GM21717 (cell line): ENCODE measurements around the gene LRRC1.

Experiments used
- ATAC-seq: cut with Tn5 transposase; IDR thresholded peaks from one replicate; pipeline ENCODE4 v1.9.1; 2021; ENCODE audit warnings: mild to moderate bottlenecking, moderate library complexity; ENCODE audit not compliant: unreplicated experiment

LRRC1 gene

GRCh38 chr6:53877151-53877550, 82.3 kb downstream of the LRRC1 start:
- ATAC-seq = no peak

DNA sequence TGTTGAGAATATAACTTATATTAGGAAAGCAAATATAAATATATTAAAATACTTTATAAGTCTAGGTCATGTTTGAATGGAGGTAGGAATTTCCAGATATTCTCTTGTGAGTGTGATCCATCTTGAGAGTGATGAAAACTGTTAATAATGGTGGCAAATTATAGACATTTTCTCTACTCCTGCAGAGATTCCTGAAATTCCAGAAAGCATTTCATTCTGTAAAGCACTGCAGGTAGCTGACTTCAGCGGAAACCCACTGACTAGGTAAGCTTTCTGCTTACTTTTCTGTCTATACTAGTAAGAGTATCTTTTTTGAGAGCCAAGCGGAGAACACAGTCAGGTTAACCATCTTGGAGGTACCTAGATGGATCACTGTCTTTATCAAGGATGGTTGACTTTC, 84.0 kb downstream of the LRRC1 start:
- ATAC-seq = no peak

GRCh38 chr6:53879608-53880007, 84.8 kb downstream of the LRRC1 start:
- ATAC-seq = no peak

GRCh38 chr6:53887316-53887715, 92.5 kb downstream of the LRRC1 start:
- ATAC-seq = no peak

DNA sequence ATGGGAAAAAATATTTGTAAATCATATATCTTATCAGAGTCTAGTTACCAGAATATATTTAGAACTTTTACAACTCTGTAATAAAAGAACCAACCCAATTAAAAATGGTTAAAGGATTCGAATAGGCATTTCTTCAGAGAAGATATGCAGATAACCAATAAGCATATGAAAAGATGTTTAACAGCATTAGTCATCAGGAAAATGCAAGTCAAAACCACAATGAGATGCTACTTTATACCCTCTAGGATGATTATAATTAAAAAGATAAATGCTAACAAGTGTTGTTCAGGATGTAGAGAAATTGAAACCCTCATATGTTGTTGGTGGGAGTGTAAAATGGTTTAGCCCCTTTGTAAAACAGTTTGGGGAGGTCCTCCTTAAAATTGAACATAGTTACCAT, 94.1 kb downstream of the LRRC1 start:
- ATAC-seq = no peak

DNA sequence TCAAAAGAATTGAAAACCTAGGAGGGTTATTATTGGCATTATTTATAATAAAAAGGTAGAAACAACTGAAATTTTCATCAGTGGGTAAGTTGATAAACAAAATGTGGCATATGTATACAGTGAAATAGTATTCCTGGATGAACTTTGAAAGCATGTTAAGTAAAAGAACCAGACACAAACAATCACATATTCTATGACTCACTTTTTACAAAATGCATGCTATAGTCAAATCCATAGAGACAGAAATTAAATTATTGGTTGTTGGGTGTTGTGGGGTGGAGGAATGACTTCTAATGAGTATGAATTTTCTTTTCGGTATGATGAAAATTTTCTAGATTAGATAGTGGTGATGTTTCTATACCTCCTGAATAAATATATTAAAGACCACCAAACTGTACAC, 94.6 kb downstream of the LRRC1 start:
- no peak for ATAC-seq

DNA sequence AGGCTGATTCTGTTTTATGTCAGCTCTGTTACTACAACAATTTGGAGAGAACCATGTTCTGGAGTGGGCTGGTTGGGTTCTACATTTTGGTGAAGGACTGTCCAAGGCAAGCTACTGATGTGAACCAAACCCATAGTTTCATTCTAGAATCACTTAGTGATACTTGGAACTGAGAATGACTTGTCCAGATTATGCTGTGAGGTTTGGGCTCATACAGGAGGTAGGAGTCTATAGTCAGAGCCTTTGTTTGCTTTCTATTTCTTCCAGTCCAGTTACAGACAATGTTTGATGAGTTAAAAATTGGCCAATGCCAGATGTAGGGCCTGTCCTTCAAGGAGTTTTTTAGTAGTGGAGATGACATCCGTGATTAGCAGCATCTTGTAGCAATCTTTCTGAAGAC, 97.9 kb downstream of the LRRC1 start:
- peak; percentile 81 for ATAC-seq

DNA sequence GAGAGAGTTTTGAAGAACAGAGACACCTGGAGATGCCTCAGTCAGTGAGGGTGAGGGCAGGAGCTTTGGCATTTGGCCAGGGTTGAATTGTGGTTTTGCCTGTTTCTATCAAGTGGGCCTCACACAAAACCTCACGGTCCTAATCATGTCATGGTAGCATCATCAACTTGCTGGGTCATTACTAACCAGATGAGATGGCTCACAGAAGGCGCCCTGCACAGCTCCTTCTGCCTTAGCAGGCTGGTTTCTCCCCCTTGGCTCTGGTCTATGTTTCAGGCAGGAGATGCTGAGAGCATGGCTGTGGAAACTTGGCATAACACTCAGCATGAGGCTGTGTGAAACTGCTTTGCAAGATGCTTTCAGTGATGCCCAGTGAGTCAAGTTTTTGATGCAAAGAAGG, 99.3 kb downstream of the LRRC1 start:
- peak; percentile 85 for ATAC-seq

DNA sequence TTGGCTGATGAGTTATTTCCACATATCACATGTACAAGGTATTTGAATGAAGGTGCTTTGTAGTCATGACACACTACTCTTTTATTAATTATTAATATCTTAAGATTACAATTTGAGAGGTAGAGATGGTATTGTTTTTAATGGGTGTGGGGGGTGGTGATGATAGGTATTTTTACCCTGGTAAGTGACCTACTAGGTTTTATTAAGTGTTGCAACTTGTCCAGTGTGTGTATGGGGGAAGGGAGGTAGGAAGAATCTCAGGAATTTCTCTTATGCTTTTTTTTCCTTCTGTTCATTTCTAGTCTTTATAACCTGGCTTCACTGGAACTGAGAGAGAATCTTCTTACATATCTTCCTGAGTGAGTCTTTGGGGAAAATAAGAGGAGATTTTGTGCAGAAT, 101.4 kb downstream of the LRRC1 start:
- no peak for ATAC-seq

DNA sequence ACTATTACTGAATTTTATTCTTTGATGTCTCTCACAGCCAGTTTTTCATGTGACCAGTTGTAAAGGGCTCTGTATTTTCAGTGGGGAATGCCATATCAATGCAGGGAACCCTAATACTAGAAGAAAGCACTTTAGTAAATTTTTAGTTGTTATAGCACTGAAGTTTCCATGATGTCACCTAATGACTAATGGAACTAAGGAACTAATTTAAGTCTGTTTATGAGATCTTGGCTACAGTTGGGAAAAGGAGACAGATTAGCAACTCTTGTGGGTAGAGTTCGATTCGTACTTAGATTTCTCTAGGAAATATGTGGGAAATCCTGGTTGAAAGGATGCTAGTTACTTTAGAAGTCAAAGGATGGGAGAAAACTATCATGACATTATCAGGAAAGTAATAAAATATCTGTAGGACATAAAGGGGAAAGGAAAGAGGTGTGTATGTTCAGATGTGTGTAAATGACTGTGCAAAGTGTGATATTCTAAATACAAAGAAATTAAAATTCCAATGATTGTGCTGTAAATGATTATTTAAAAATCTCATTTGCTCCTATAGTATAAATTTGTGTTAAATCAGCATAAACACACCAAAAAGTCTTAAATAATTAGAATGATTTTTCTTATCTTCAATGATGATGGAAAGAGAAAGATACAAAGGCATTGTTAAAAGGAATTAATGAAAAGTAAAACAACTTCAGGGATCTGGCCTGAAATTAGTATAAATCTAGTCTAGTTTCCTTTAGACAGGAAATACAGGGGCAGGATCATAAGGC, 103.4 kb downstream of the LRRC1 start:
- ATAC-seq = no peak

DNA sequence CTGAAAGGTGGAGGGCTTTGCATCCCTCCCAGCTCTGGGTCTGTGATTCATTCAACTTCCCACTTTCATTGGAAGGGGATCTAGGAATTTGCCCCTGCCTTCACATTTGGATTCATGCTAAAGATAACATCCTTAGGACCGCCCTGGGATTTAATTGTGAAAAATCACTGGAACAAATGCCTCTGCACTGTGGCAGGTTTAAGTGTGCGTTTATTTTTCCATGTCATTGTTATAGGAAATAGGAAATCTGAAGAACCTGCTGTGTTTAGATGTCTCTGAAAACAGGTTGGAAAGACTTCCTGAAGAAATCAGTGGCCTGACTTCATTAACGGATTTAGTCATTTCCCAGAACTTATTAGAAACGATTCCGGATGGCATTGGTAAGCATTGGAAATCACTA, 104.7 kb downstream of the LRRC1 start:
- no peak for ATAC-seq

DNA sequence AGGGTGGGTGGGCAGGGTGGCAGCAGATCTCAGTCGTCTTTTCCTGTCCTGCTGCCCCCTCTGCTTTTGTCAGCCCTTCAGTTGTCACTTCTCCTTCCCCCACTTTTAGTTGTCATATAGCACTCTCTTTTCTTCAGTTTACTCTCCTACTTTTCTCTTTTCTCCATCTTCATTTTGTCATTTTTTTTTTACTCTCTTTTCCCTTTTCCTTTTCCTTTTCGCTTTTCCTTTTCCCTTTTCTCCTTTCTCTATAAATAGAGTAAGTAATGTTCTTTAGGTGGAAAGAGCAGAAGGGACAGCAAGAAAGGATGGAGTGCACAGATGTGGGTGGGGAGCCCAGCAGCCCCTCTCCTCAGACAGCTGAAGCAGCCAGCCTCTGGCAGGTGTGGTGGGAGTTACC, 108.6 kb downstream of the LRRC1 start:
- ATAC-seq = no peak

GRCh38 chr6:53906103-53906502, 111.3 kb downstream of the LRRC1 start:
- ATAC-seq = no peak

- no peak for ATAC-seq
Measured at GRCh38 chr6:53906842-53907241, 112.0 kb downstream of the LRRC1 start.

DNA sequence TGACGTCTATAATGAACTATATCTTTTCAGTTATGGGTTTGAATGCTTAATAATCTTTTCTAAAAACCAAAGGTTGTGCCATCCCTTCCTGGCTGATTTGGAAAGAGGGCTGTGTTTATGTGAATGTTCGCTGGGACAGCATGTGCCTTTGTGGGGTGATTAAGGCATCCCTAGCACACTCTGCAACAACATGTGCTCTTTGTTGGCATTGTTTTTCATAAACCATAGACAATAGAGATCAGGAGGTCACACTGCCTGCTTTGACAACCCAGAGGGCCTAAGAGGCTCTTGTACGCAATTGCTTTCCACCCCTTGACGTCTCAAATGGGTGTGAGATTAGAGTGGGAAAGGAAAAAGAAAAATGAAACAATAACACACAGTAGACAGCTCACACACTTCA, 116.0 kb downstream of the LRRC1 start:
- ATAC-seq = no peak

GRCh38 chr6:53912661-53913060, 117.9 kb downstream of the LRRC1 start:
- ATAC-seq = no peak

- no peak for ATAC-seq
Measured at GRCh38 chr6:53913286-53913685, 118.5 kb downstream of the LRRC1 start.

- no peak for ATAC-seq
Measured at GRCh38 chr6:53915026-53915691, 120.4 kb downstream of the LRRC1 start.

DNA sequence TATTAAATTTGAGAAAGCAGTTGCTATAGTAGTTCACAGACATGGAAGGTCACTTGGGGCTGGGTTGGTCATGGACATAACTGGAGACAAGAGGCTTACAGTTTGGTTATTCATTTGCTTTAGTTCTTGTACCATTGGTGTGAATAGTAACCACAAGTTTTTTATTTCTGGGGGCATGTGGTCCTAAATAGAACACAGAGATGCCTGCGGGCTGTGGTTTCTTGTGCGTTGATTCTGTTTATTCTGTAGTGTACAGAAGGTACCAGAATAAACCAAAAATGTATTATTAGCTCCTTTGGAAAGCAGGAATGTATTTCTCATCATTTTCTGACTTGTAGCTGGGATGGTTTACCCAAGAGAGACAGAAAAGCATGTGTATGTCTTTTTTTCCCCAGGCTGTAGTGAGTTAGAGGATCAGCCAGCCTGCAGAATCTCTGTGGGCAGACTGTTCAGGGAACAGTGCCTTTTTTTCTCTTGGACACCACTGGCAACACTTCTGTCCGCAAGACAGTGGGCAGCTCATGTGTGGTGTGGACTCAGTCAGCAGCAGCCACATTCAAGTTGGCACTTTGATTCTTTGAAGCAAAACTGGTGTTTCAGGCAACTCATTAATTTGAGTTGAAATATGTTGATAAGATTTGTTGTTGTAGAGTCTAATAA, 122.1 kb downstream of the LRRC1 start:
- ATAC-seq = no peak

GRCh38 chr6:53917464-53917842, 122.6 kb downstream of the LRRC1 start:
- no peak for ATAC-seq

- no peak for ATAC-seq
Measured at GRCh38 chr6:53918854-53919510, 124.2 kb downstream of the LRRC1 start.
